ENCODE data around the gene SLC66A3.

GRCh38 chr2:11166476-11166875 lies 11.2 kb downstream of the SLC66A3 start:
- TF ChIP-seq MAX (IDR thresholded peaks at IDR 0.05) (no peak), USF1 (IDR thresholded peaks at IDR 0.05) (no peak), RAD21 (IDR thresholded peaks at IDR 0.05; ENCODE audit: low read depth) (no peak), CEBPB (IDR thresholded peaks at IDR 0.05) (no peak), YY1 (IDR thresholded peaks at IDR 0.05; ENCODE audit: low read depth) (no peak), TCF12 (IDR thresholded peaks at IDR 0.05; ENCODE audit: low read depth) (no peak), NFIC (IDR thresholded peaks at IDR 0.05) (no peak)

Measured in Ishikawa (cell line).